Subcutaneous abdominal adipose tissue (tissue), 5 donors: Measurements from ENCODE around the gene TMX1.

Experiments used
- H3K27ac ChIP-seq: one replicate; pipeline ENCODE4 v1.7.0; 2013; ENCODE audit warnings: low read depth, mild to moderate bottlenecking, inconsistent platforms, low read length, moderate library complexity
- H3K27me3 ChIP-seq, 5 donors: one replicate each; pipeline ENCODE4 v1.7.0; 2013; ENCODE audit warnings: low read length in 5 of 5, inconsistent platforms in 1 of 5; ENCODE audit not compliant: control insufficient read depth in 5 of 5, insufficient read depth in 4 of 5
- H3K36me3 ChIP-seq, 5 donors: one replicate each; pipeline ENCODE4 v1.7.0; 2013; ENCODE audit warnings: low read length in 5 of 5; ENCODE audit not compliant: control insufficient read depth in 5 of 5, insufficient read depth in 5 of 5
- H3K4me1 ChIP-seq, 5 donors: one replicate each; pipeline ENCODE4 v1.7.0; 2013; ENCODE audit warnings: low read length in 5 of 5, mild to moderate bottlenecking in 3 of 5, moderate library complexity in 1 of 5; ENCODE audit not compliant: control insufficient read depth in 5 of 5, insufficient read depth in 5 of 5
- H3K4me3 ChIP-seq, 5 donors: one replicate each; pipeline ENCODE4 v1.7.0; 2013; ENCODE audit warnings: low read length in 5 of 5, low read depth in 1 of 5
- H3K9ac ChIP-seq, 5 donors: one replicate each; pipeline ENCODE4 v1.7.0; 2013; ENCODE audit warnings: low read length in 5 of 5, mild to moderate bottlenecking in 4 of 5, moderate library complexity in 3 of 5
- H3K9me3 ChIP-seq, 5 donors: one replicate each; pipeline ENCODE4 v1.7.0; 2013; ENCODE audit warnings: low read length in 5 of 5; ENCODE audit not compliant: control insufficient read depth in 5 of 5
- donor health status: healthy.
- donor health status: healthy.
- donor health status: healthy.
- donor health status: healthy.
- donor health status: healthy.

The TMX1 gene

GRCh38 chr14:51240804-51241380, 845 bp downstream of the TMX1 start:
- peak overlapping the region; percentile 90 to 99 (median 97) for H3K4me3 ChIP-seq
- H3K4me1 ChIP-seq: peaks cover 0 to 32% (median 20%) of the 10 kb centered on the region in 5 donors
- peak overlapping the region; percentile 76 for H3K27ac ChIP-seq
- H3K9me3 ChIP-seq: no peaks in the 10 kb centered on the region
- H3K36me3 ChIP-seq: peaks cover 0 to 13% (median 8%) of the 10 kb centered on the region in 5 donors
- peak overlapping the region; percentile 80 to 93 (median 90) for H3K9ac ChIP-seq
- H3K27me3 ChIP-seq: no peaks in the 10 kb centered on the region

- no peak overlapping the region for H3K9ac ChIP-seq
- H3K4me1 ChIP-seq: peaks cover 0 to 32% (median 20%) of the 10 kb centered on the region in 5 donors
- peaks cover 3 to 23% (median 11%) of the 10 kb centered on the region in 5 donors for H3K36me3 ChIP-seq
- H3K9me3 ChIP-seq: no peaks in the 10 kb centered on the region
- H3K27me3 ChIP-seq: no peaks in the 10 kb centered on the region
- no peak overlapping the region for H3K27ac ChIP-seq
- H3K4me3 ChIP-seq: no peak overlapping the region
Measured at GRCh38 chr14:51242545-51243490, 2.8 kb downstream of the TMX1 start.

GRCh38 chr14:51244591-51244990, 4.5 kb downstream of the TMX1 start:
- H3K9me3 ChIP-seq: no peaks in the 10 kb centered on the region
- H3K27ac ChIP-seq: no peak overlapping the region
- H3K36me3 ChIP-seq: peaks cover 8 to 32% (median 18%) of the 10 kb centered on the region in 5 donors
- no peak overlapping the region for H3K9ac ChIP-seq
- no peaks in the 10 kb centered on the region for H3K27me3 ChIP-seq
- no peak overlapping the region for H3K4me3 ChIP-seq
- H3K4me1 ChIP-seq: peaks cover 0 to 28% (median 17%) of the 10 kb centered on the region in 5 donors

- H3K4me3 ChIP-seq: no peak overlapping the region
- no peaks in the 10 kb centered on the region for H3K9me3 ChIP-seq
- H3K36me3 ChIP-seq: peaks cover 20 to 46% (median 30%) of the 10 kb centered on the region in 5 donors
- H3K4me1 ChIP-seq: peaks cover 0 to 21% (median 13%) of the 10 kb centered on the region in 5 donors
- no peaks in the 10 kb centered on the region for H3K27me3 ChIP-seq
- no peak overlapping the region for H3K27ac ChIP-seq
- peak overlapping the region in 1 of 5 donors; percentile 20 for H3K9ac ChIP-seq
Measured at GRCh38 chr14:51246032-51246431, 6.0 kb downstream of the TMX1 start.

- H3K9me3 ChIP-seq: no peaks in the 10 kb centered on the region
- H3K27me3 ChIP-seq: no peaks in the 10 kb centered on the region
- no peak overlapping the region for H3K27ac ChIP-seq
- peaks cover 0 to 4% (median 0%) of the 10 kb centered on the region in 5 donors for H3K4me1 ChIP-seq
- no peak overlapping the region for H3K4me3 ChIP-seq
- H3K36me3 ChIP-seq: peaks cover 37 to 67% (median 39%) of the 10 kb centered on the region in 5 donors
- peak overlapping the region in 1 of 5 donors; percentile 8 for H3K9ac ChIP-seq
Measured at GRCh38 chr14:51248016-51248987, 8.3 kb downstream of the TMX1 start.

- Histone ChIP-seq H3K9me3 (no peaks in the 10 kb centered on the region), H3K36me3 (peaks cover 29 to 61% (median 48%) of the 10 kb centered on the region in 5 donors), H3K4me1 (no peaks in the 10 kb centered on the region), H3K9ac (no peak overlapping the region), H3K27me3 (no peaks in the 10 kb centered on the region), H3K27ac (no peak overlapping the region), H3K4me3 (no peak overlapping the region)
Measured at GRCh38 chr14:51251486-51251885, 11.4 kb downstream of the TMX1 start.

- no peaks in the 10 kb centered on the region for H3K4me1 ChIP-seq
- H3K27ac ChIP-seq: no peak overlapping the region
- peaks cover 24 to 65% (median 43%) of the 10 kb centered on the region in 5 donors for H3K36me3 ChIP-seq
- H3K27me3 ChIP-seq: no peaks in the 10 kb centered on the region
- peaks cover 0 to 5% (median 4%) of the 10 kb centered on the region in 5 donors for H3K9me3 ChIP-seq
- H3K9ac ChIP-seq: no peak overlapping the region
- no peak overlapping the region for H3K4me3 ChIP-seq
Measured at GRCh38 chr14:51253880-51254279, 13.8 kb downstream of the TMX1 start.

GRCh38 chr14:51258280-51258679, 18.2 kb downstream of the TMX1 start:
- no peak overlapping the region for H3K27ac ChIP-seq
- H3K9ac ChIP-seq: no peak overlapping the region
- peaks cover 5 to 26% (median 11%) of the 10 kb centered on the region in 5 donors for H3K36me3 ChIP-seq
- no peak overlapping the region for H3K4me3 ChIP-seq
- H3K27me3 ChIP-seq: no peaks in the 10 kb centered on the region
- no peaks in the 10 kb centered on the region for H3K4me1 ChIP-seq
- H3K9me3 ChIP-seq: peaks cover 0 to 5% (median 4%) of the 10 kb centered on the region in 5 donors

- H3K36me3 ChIP-seq: peaks cover 5 to 26% (median 11%) of the 10 kb centered on the region in 5 donors
- H3K4me3 ChIP-seq: no peak overlapping the region
- H3K9me3 ChIP-seq: peaks cover 0 to 5% (median 4%) of the 10 kb centered on the region in 5 donors
- no peak overlapping the region for H3K27ac ChIP-seq
- no peaks in the 10 kb centered on the region for H3K4me1 ChIP-seq
- no peaks in the 10 kb centered on the region for H3K27me3 ChIP-seq
- no peak overlapping the region for H3K9ac ChIP-seq
Measured at GRCh38 chr14:51258788-51259187, 18.7 kb downstream of the TMX1 start.
